Neuronal stem cell (in vitro differentiated cells): ENCODE measurements around the gene MRPS11.
"Not testable (repeated sequence)": the region's sequence is repeated elsewhere in the genome, so short reads cannot be mapped to it uniquely, and the experiment has no call there.

Source experiments
- DNase-seq: peaks from one replicate; pipeline ENCODE4 v3.0.0-alpha.2; 2013; ENCODE audit warnings: low spot score
- H2AFZ ChIP-seq: one replicate; pipeline ENCODE4 v1.6.1; 2013; ENCODE audit warnings: mild to moderate bottlenecking, low read length, inconsistent platforms
- H2AK5ac ChIP-seq: 2 replicates; pipeline ENCODE4 v1.6.1; 2013; ENCODE audit warnings: low read depth, mild to moderate bottlenecking, inconsistent platforms, low read length, moderate library complexity, mixed read lengths
- H2BK120ac ChIP-seq: 2 replicates; pipeline ENCODE4 v1.6.1; 2013; ENCODE audit warnings: low read depth, mild to moderate bottlenecking, inconsistent platforms, low read length, moderate library complexity, mixed read lengths
- H2BK12ac ChIP-seq: one replicate; pipeline ENCODE4 v1.6.1; 2013; ENCODE audit warnings: low read length, inconsistent platforms
- H2BK15ac ChIP-seq: 2 replicates; pipeline ENCODE4 v1.6.1; 2013; ENCODE audit warnings: mild to moderate bottlenecking, low read length, inconsistent platforms, mixed read lengths
- H2BK5ac ChIP-seq: one replicate; pipeline ENCODE4 v1.6.1; 2013; ENCODE audit warnings: inconsistent platforms, mild to moderate bottlenecking, low read length, moderate library complexity
- H3K14ac ChIP-seq: one replicate; pipeline ENCODE4 v1.6.1; 2013; ENCODE audit warnings: low read length, inconsistent platforms
- H3K18ac ChIP-seq: 2 replicates; pipeline ENCODE4 v1.6.1; 2013; ENCODE audit warnings: low read length, inconsistent platforms
- H3K23ac ChIP-seq: 2 replicates; pipeline ENCODE4 v1.6.1; 2013; ENCODE audit warnings: low read depth, mild to moderate bottlenecking, mixed read lengths, low read length, inconsistent platforms; ENCODE audit not compliant: poor library complexity
- H3K27ac ChIP-seq: replicated peaks from 3 replicates; pipeline ENCODE4 v1.5.1; 2013; ENCODE audit warnings: low read length, inconsistent platforms
- H3K27me3 ChIP-seq, 3 experiments: 2 replicates each; pipeline ENCODE4 v1.6.1; 2013; ENCODE audit warnings: low read length in 3 of 3, mild to moderate bottlenecking in 2 of 3, inconsistent platforms in 1 of 3, low read depth in 1 of 3, mixed read lengths in 1 of 3, moderate library complexity in 1 of 3; ENCODE audit not compliant: control insufficient read depth in 3 of 3, insufficient read depth in 3 of 3
- H3K36me3 ChIP-seq, 2 donors: replicated peaks in 1 of 2; 2 replicates each; pipeline ENCODE4 v1.6.1; 2013; ENCODE audit warnings: low read length in 2 of 2; ENCODE audit not compliant: control insufficient read depth in 2 of 2, insufficient read depth in 2 of 2
- H3K4ac ChIP-seq: 2 replicates; pipeline ENCODE4 v1.6.1; 2013; ENCODE audit warnings: inconsistent platforms, mild to moderate bottlenecking, low read length, moderate library complexity
- H3K4me1 ChIP-seq, 2 donors: 1 replicate in 1 of 2; 2 replicates in 1 of 2; pipeline ENCODE4 v1.6.1; 2013; ENCODE audit warnings: low read length in 2 of 2, low read depth in 1 of 2; ENCODE audit not compliant: control insufficient read depth in 2 of 2, insufficient read depth in 1 of 2
- H3K4me2 ChIP-seq: one replicate; pipeline ENCODE4 v1.6.1; 2013; ENCODE audit warnings: mild to moderate bottlenecking, low read length, inconsistent platforms; ENCODE audit not compliant: insufficient read depth, poor library complexity, severe bottlenecking
- H3K4me3 ChIP-seq, 2 donors: 2 replicates each; pipeline ENCODE4 v1.5.1; 2013; ENCODE audit warnings: low read length in 2 of 2, mild to moderate bottlenecking in 2 of 2, inconsistent platforms in 1 of 2, moderate library complexity in 1 of 2
- H3K79me1 ChIP-seq: one replicate; pipeline ENCODE4 v1.6.1; 2013; ENCODE audit warnings: low read depth, mild to moderate bottlenecking, inconsistent platforms, low read length, moderate library complexity
- H3K9ac ChIP-seq: one replicate; pipeline ENCODE4 v1.6.1; 2013; ENCODE audit warnings: mild to moderate bottlenecking, low read depth, low read length, inconsistent platforms; ENCODE audit not compliant: poor library complexity
- H3K9me3 ChIP-seq, 2 donors: replicated peaks in 1 of 2; 2 replicates each; pipeline versions ENCODE3 to v1.6.1; 2013; ENCODE audit warnings: low read length in 2 of 2, mild to moderate bottlenecking in 2 of 2, inconsistent platforms in 1 of 2, low read depth in 1 of 2, mixed read lengths in 1 of 2, moderate library complexity in 1 of 2; ENCODE audit not compliant: control insufficient read depth in 2 of 2, insufficient read depth in 1 of 2
- H4K8ac ChIP-seq: one replicate; pipeline ENCODE4 v1.6.1; 2013; ENCODE audit warnings: low read depth, mild to moderate bottlenecking, inconsistent platforms, low read length, moderate library complexity
- H4K91ac ChIP-seq: one replicate; pipeline ENCODE4 v1.6.1; 2013; ENCODE audit warnings: low read length, low read depth, mild to moderate bottlenecking, inconsistent platforms; ENCODE audit not compliant: poor library complexity
- WGBS, 2 donors: extraction: QIAGEN DNeasy Blood & Tissue Kit; methylation state at CpG; one replicate each; pipeline ENCODE4 v1.1.7; 2013; ENCODE audit warnings: missing lambda C conversion rate in 2 of 2, mixed read lengths in 1 of 2; ENCODE audit not compliant: insufficient read length in 2 of 2, insufficient replicate concordance in 1 of 2; ENCODE audit errors: extremely low coverage in 2 of 2; 5-methylcytosine and 5-hydroxymethylcytosine counted together

Gene MRPS11

DNA sequence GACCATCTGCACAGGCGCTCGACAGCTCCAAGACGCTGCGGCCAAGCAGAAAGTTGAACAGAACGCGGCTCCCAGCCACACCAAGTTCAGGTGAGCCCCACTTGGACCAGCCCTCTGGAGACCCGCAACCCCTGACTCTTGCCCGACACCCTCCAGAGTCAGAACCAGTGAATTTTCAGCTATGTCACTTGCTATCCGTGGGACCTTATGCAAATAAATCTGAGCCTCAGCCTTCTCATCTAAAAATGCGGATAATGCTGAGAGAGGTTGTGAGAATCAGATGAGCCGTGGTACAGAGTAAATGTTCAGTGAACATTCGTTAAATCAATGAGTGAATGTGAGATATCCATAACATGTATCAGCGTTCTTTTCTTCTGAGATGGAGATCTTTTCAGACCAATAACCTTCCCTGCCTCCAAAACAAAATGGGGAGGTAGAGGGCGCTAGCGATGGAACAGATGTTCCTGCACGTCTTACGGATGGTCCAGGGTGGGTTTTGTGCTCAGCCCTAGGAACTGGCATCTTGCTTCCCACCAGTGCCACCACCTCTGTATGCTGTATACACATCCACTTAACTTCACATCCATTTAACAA is 524 bp downstream of the MRPS11 start:
- no peak for DNase-seq
- peak overlapping the region; percentile 73 for H3K18ac ChIP-seq
- H2BK120ac ChIP-seq = no peak overlapping the region
- no peak overlapping the region for H3K14ac ChIP-seq
- no peak overlapping the region for H3K4ac ChIP-seq
- H3K4me1 ChIP-seq = peaks cover 5% of the 10 kb centered on the region in 2 donors
- no peak overlapping the region for H3K27ac ChIP-seq
- peaks cover 13 to 54% of the 10 kb centered on the region in 2 donors for H3K36me3 ChIP-seq
- no peak overlapping the region for H4K91ac ChIP-seq
- no peak overlapping the region for H2BK15ac ChIP-seq
- H2BK12ac ChIP-seq = no peak overlapping the region
- peak overlapping the region; percentile 94 for H2AFZ ChIP-seq
- H3K23ac ChIP-seq = no peak overlapping the region
- no peaks in the 10 kb centered on the region for H3K27me3 ChIP-seq
- peak overlapping the region; percentile 59 for H2AK5ac ChIP-seq
- H3K79me1 ChIP-seq = no peaks in the 10 kb centered on the region
- WGBS, 2 donors = no CpG with 5 or more reads among the region's 17 CpGs
- peak overlapping the region; percentile 79 for H3K4me2 ChIP-seq
- no peaks in the 10 kb centered on the region for H3K9me3 ChIP-seq
- H4K8ac ChIP-seq = peak overlapping the region; percentile 4
- peak overlapping the region; percentile 98 for H3K9ac ChIP-seq
- no peak overlapping the region for H2BK5ac ChIP-seq
- H3K4me3 ChIP-seq = peak overlapping the region; percentile 88 to 93

DNA sequence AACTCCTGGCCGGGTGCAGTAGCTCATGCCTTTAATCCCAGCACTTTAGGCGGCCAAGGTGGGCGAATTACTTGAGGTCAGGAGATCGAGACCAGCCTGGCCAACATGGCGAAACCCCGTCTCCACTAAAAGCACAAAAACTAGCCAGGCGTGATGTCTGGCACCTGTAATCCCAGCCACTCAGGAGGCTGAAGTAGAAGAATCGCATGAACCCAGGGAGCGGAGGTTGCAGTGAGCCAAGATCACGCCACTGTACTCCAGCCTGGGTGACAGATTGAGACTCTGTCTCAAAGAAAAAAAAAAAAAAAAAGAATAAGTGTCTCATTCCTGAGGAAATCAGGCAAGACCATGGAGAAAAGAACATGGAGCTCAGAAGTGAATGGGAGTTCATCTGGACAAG is 1.2 kb downstream of the MRPS11 start:
- not testable (repeated sequence) for DNase-seq, H2BK12ac ChIP-seq, H2AFZ ChIP-seq, H3K9me3 ChIP-seq, H4K8ac ChIP-seq, H3K18ac ChIP-seq, H3K4ac ChIP-seq, H2AK5ac ChIP-seq, H3K14ac ChIP-seq, H2BK120ac ChIP-seq, H3K9ac ChIP-seq, H2BK15ac ChIP-seq, H2BK5ac ChIP-seq, H3K27me3 ChIP-seq, H3K23ac ChIP-seq, H3K4me1 ChIP-seq, H4K91ac ChIP-seq, H3K4me2 ChIP-seq, H3K27ac ChIP-seq, H3K79me1 ChIP-seq
- H3K36me3 ChIP-seq = peaks cover 11 to 54% of the 10 kb centered on the region in 2 donors
- H3K4me3 ChIP-seq = peak overlapping the region in 1 of 2 donors; percentile 88
- no CpG with 5 or more reads among the region's 10 CpGs for WGBS, 2 donors

DNA sequence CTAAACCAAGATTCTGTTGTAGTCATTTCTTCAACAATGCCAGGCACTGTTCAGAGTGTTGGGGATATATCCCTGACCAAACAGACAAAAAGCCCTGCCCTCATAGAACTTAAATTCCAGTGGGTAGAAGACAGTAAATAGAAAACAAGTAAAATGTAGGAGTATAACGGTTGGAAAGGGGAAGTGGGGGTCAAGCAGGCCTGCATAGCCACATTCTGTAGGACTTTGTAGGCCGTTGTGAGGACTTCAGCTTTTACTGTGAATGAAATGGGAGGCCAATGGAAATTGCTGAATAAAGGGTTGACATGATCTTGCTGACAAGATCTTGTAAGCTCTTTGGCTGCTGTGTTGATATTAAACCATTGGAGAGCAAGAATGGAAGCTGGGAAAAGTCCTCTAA is 1.8 kb downstream of the MRPS11 start:
- no peak overlapping the region for H4K8ac ChIP-seq
- H2BK120ac ChIP-seq = no peak overlapping the region
- no peak overlapping the region for H3K23ac ChIP-seq
- no peak overlapping the region for H2BK5ac ChIP-seq
- H3K18ac ChIP-seq = no peak overlapping the region
- no peak overlapping the region for H2AK5ac ChIP-seq
- H3K27ac ChIP-seq = no peak overlapping the region
- H4K91ac ChIP-seq = no peak overlapping the region
- H3K4ac ChIP-seq = no peak overlapping the region
- peaks cover 5% of the 10 kb centered on the region in 2 donors for H3K4me1 ChIP-seq
- no peak overlapping the region for H3K4me2 ChIP-seq
- DNase-seq = no peak
- H2AFZ ChIP-seq = no peak overlapping the region
- peaks cover 9 to 50% of the 10 kb centered on the region in 2 donors for H3K36me3 ChIP-seq
- 100% methylated on average over 1 of the region's 2 CpGs; no CpG with 5 or more reads in 1 of the 2 donors for WGBS, 2 donors
- no peak overlapping the region for H3K9ac ChIP-seq
- H2BK12ac ChIP-seq = no peak overlapping the region
- no peak overlapping the region for H2BK15ac ChIP-seq
- H3K14ac ChIP-seq = no peak overlapping the region
- H3K9me3 ChIP-seq = no peaks in the 10 kb centered on the region
- H3K4me3 ChIP-seq = no peak overlapping the region
- no peaks in the 10 kb centered on the region for H3K27me3 ChIP-seq
- H3K79me1 ChIP-seq = no peaks in the 10 kb centered on the region

DNA sequence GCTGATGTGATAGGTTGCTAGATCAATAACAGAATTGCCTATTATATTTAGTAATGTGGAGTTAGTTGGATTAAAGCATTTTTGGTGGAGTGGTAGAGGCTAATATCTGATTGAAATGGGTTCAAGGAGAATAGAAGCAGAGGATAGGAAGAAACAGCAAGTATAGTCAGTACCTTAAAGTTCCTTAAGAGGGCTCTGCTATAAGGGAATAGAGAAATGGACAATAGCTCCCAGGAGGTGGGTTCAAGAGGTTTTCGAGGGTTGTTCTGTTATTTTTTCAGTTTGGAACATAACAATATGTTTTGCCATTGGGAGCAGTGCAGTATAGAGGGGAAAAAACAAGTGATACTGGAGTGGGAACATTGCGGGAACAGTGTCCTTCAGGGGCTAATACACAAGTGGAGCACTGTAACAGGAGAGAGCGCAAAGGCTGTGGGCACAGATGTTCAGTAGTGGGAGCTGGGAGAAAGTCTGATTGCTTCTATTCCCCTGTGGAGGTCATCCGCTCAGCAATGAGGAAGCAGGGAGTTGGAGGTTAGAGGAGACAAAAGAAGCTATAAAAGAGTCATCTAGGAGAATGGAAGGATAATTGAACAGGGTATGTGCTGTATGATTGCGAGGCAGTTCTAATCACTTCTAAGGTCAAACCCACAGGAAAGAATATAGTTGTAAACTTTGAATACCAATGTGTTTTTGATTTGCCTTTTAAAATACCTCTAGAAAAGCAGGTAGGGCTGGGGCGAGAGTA is 3.3 kb downstream of the MRPS11 start:
- H2AK5ac ChIP-seq = no peak overlapping the region
- no peak overlapping the region for H3K4me2 ChIP-seq
- H2BK12ac ChIP-seq = no peak overlapping the region
- no peak overlapping the region for H3K14ac ChIP-seq
- no peaks in the 10 kb centered on the region for H3K9me3 ChIP-seq
- WGBS, 2 donors = no CpG with 5 or more reads among the region's 6 CpGs
- no peak overlapping the region for H3K23ac ChIP-seq
- H3K79me1 ChIP-seq = no peaks in the 10 kb centered on the region
- H4K91ac ChIP-seq = no peak overlapping the region
- no peak overlapping the region for H2AFZ ChIP-seq
- H3K36me3 ChIP-seq = peaks cover 7 to 44% of the 10 kb centered on the region in 2 donors
- H2BK120ac ChIP-seq = no peak overlapping the region
- no peak overlapping the region for H3K4ac ChIP-seq
- H2BK5ac ChIP-seq = no peak overlapping the region
- no peak overlapping the region for H3K18ac ChIP-seq
- no peak overlapping the region for H4K8ac ChIP-seq
- no peak for DNase-seq
- H3K9ac ChIP-seq = no peak overlapping the region
- H2BK15ac ChIP-seq = no peak overlapping the region
- H3K4me3 ChIP-seq = no peak overlapping the region
- peaks cover 5% of the 10 kb centered on the region in 2 donors for H3K4me1 ChIP-seq
- H3K27ac ChIP-seq = no peak overlapping the region
- H3K27me3 ChIP-seq = no peaks in the 10 kb centered on the region
